ENCODE data around the gene KCND3.

Gene KCND3

DNA sequence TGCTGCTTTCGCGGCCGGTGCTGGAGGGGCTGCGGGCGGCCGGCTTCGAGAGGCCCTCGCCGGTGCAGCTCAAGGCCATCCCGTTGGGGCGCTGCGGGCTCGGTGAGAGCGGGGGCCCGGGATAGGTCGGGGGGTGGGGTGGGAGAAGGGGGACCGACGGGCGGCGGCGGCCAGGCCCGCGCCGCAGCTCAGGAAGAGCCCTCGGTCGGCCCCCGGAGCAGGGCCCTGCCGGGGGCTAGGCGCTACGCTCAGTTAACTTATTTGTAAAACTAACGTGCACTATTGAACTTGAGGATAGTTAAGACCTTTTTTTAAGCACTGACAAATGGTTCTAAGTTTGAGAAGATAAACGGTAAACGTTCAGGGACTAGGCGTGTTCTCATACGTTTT is 233.3 kb downstream of the KCND3 start:
- H3K27ac ChIP-seq = peak overlapping the region; percentile 98
- no peak for TF ChIP-seq CTCF (IDR thresholded peaks at IDR 0.05)
- no peak for TF ChIP-seq ZFX (IDR thresholded peaks at IDR 0.05; ENCODE audit: borderline replicate concordance)

GRCh38 chr1:111755331-111756123 is 233.9 kb downstream of the KCND3 start, which contains the start of gene DDX20:
DDX20 (plus strand) TSS chr1:111755901; CDS start chr1:111755925, 24 bp downstream.
- peak within 1 kb of the TSS; percentile 98 for H3K27ac ChIP-seq
- no peak for TF ChIP-seq ZFX (IDR thresholded peaks at IDR 0.05; ENCODE audit: borderline replicate concordance)
- peak; percentile 95 for TF ChIP-seq CTCF (IDR thresholded peaks at IDR 0.05)

GRCh38 chr1:111754984-111755330 is 234.5 kb downstream of the KCND3 start:
- H3K27ac ChIP-seq = peak overlapping the region; percentile 98
- TF ChIP-seq CTCF (IDR thresholded peaks at IDR 0.05) (no peak), ZFX (IDR thresholded peaks at IDR 0.05; ENCODE audit: borderline replicate concordance) (no peak)

DNA sequence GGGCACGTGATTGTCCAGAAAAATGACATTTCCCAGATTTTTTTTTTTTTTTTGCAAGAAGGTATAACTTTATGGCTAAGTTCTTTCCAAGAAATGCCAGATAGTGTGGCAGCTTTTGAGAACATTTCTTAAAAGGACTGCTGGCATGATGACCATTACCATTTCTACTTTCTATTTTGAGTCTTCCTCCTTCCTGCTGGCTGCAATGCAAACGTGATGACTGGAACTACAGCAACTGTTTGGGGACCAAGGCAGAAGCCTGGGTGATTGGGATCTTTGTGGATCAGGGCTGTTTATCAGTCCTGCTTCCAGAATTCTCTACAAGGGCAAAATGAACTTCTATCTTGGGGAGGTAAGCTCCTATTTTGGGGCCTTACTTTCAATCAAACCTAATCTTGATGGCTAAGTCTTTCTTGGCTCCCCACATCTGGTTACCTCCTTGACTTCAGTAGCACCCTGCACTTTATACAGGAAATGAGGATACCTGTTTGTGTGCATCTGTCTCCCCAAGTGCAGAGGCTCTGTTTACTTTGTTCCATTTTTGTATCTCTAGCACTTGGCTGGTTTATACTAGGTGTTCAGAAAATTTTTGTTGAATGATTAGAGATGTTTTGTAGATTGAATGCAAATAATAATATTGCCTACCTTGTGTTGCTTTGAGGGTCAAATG is 237.4 kb downstream of the KCND3 start:
- TF ChIP-seq ZFX (IDR thresholded peaks at IDR 0.05; ENCODE audit: borderline replicate concordance) (no peak), CTCF (IDR thresholded peaks at IDR 0.05) (no peak)
- no peak overlapping the region for H3K27ac ChIP-seq

DNA sequence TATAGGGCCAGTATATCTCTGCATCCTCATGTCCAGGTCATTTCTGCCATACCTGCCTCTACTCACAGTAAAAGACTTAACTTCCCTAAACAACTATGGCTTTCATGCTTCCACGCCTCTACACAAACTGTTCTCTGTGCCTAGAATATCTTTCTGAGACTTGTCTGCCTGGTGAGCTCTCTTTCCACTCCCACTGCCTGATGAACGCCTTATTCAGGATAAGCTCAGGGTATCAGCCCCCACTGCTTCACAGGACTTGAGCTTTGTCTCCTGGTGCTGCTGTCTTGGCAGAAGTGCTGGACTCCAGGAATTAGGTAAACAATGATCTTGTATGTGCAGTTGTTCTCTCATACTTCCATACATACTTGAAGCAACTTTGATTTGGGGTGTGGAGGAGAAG is 238.6 kb downstream of the KCND3 start:
- H3K27ac ChIP-seq = no peak overlapping the region
- TF ChIP-seq CTCF (IDR thresholded peaks at IDR 0.05) (no peak), ZFX (IDR thresholded peaks at IDR 0.05; ENCODE audit: borderline replicate concordance) (no peak)

- H3K27ac ChIP-seq = no peak overlapping the region
- TF ChIP-seq ZFX (IDR thresholded peaks at IDR 0.05; ENCODE audit: borderline replicate concordance) (no peak), CTCF (IDR thresholded peaks at IDR 0.05) (no peak)
These were observed 239.8 kb downstream of the KCND3 start for GRCh38 chr1:111749628-111750027.

- H3K27ac ChIP-seq = no peak overlapping the region
- TF ChIP-seq ZFX (IDR thresholded peaks at IDR 0.05; ENCODE audit: borderline replicate concordance) = no peak
- no peak for TF ChIP-seq CTCF (IDR thresholded peaks at IDR 0.05)
These were observed 241.5 kb downstream of the KCND3 start for GRCh38 chr1:111747947-111748346.

Measured in 22Rv1 (cell line).